Measurements from ENCODE around the gene C2orf72.
"Not testable (repeated sequence)": the region's sequence is repeated elsewhere in the genome, so short reads cannot be mapped to it uniquely, and the experiment has no call there.

The C2orf72 gene

GRCh38 chr2:231067531-231067930 is 30.2 kb downstream of the C2orf72 start:
- not testable (repeated sequence) for DNase-seq (ENCODE audit: low read depth in 4 of 4, low spot score in 1 of 4)

GRCh38 chr2:231068525-231069222 is 31.4 kb downstream of the C2orf72 start:
- DNase-seq (ENCODE audit: low read depth in 4 of 4, low spot score in 1 of 4), result no peak

GRCh38 chr2:231069379-231070054 is 32.2 kb downstream of the C2orf72 start:
- no peak for DNase-seq (ENCODE audit: low read depth in 4 of 4, low spot score in 1 of 4)

- no peak for DNase-seq (ENCODE audit: low read depth in 4 of 4, low spot score in 1 of 4)
Measured at GRCh38 chr2:231084565-231084964, 47.2 kb downstream of the C2orf72 start.

GRCh38 chr2:231088754-231089153 is 51.4 kb downstream of the C2orf72 start:
- no peak for DNase-seq (ENCODE audit: low read depth in 4 of 4, low spot score in 1 of 4)

GRCh38 chr2:231093933-231094332 is 56.6 kb downstream of the C2orf72 start:
- no peak for DNase-seq (ENCODE audit: low read depth in 4 of 4, low spot score in 1 of 4)

- DNase-seq (ENCODE audit: low read depth in 4 of 4, low spot score in 1 of 4), result no peak
Measured at GRCh38 chr2:231094736-231095346, 57.5 kb downstream of the C2orf72 start.
